ENCODE measurements around the gene GPR148. TPM values are rescaled to one million over a fixed set of nuclear protein-coding genes. Genes with fewer than 3 reads are reported as not detected.

Gene GPR148
- total and polyA plus RNA-seq, 2 of the 4 experiments (the other 2 are of a cell fraction): not detected

- dilution Hi-C loops (cut with HindIII; ENCODE audit: low sequenced_read_pairs, unreplicated experiment) (no loop called here), in situ Hi-C loops (cut with MboI; ENCODE audit: low sequenced_read_pairs) (no loop called here), intact Hi-C loops (cut with micrococcal nuclease) (no loop called here)
- Histone ChIP-seq H3K27ac (ENCODE audit: insufficient read depth, low read length) (no peak overlapping the region), H3K9me1 (ENCODE audit: insufficient read depth, low read length) (no peaks in the 10 kb centered on the region), H3K14ac (replicated peaks; ENCODE audit: low read depth, low read length) (no peak overlapping the region), H3K4me1 (ENCODE audit: control insufficient read depth, insufficient read depth, low read length) (no peaks in the 10 kb centered on the region), H4K8ac (ENCODE audit: low read depth in 2 of 2, low read length in 2 of 2) (no peak overlapping the region), H2AK5ac (ENCODE audit: low read depth, low read length) (no peak overlapping the region), H3K23ac (ENCODE audit: low read depth, low read length) (no peak overlapping the region), H3K4me3 (ENCODE audit: insufficient read depth, low read depth, low read length) (no peak overlapping the region), H3K9me3 (ENCODE audit: control insufficient read depth, insufficient read depth, low read length) (no peaks in the 10 kb centered on the region; the same call in 1 of the 2 replicates), H3K4me2 (ENCODE audit: low read depth, low read length) (no peak overlapping the region), H3K18ac (ENCODE audit: low read depth, low read length) (no peak overlapping the region), H2BK5ac (ENCODE audit: low read depth, low read length, poor library complexity, severe bottlenecking) (no peak overlapping the region), H2BK20ac (ENCODE audit: low read depth, low read length) (no peak overlapping the region), H2AFZ (replicated peaks; ENCODE audit: low read length, poor library complexity) (no peak overlapping the region), H2AK9ac (replicated peaks; ENCODE audit: low read depth, low read length, poor library complexity) (no peak overlapping the region), H3K56ac (ENCODE audit: extremely low read depth, insufficient read depth, low read length) (no peak overlapping the region), H2BK15ac (ENCODE audit: low read depth, low read length) (no peak overlapping the region), H3K4ac (ENCODE audit: low read depth, low read length) (no peak overlapping the region), H3K79me1 (ENCODE audit: low read depth in 1 of 2, low read length in 2 of 2) (no peaks in the 10 kb centered on the region), H4K91ac (ENCODE audit: insufficient read depth, low read depth, low read length) (no peak overlapping the region), H4K5ac (ENCODE audit: low read depth, low read length) (no peak overlapping the region), H3K36me3 (ENCODE audit: control insufficient read depth, insufficient read depth, low read length) (no peaks in the 10 kb centered on the region), H3K9ac (ENCODE audit: low read depth, low read length) (no peak overlapping the region), H2BK120ac (ENCODE audit: low read depth, low read length) (no peak overlapping the region), H3K27me3 (ENCODE audit: control insufficient read depth, insufficient read depth, low read length) (no peaks in the 10 kb centered on the region), H4K20me1 (ENCODE audit: insufficient read depth, low read length) (no peaks in the 10 kb centered on the region)
- no peak for ATAC-seq (ENCODE audit: low read depth)
- no peak for DNase-seq
- no peak for TF ChIP-seq USF2 (IDR thresholded peaks at IDR 0.05; ENCODE audit: low read depth, low read length)
- TF ChIP-seq BHLHE40 (IDR thresholded peaks at IDR 0.05; ENCODE audit: low read depth, low read length): no peak
- TF ChIP-seq ELK1 (IDR thresholded peaks at IDR 0.05; ENCODE audit: borderline replicate concordance, low read depth, low read length): no peak
- POLR2A ChIA-PET (ENCODE audit: unreplicated experiment): no interaction called here
- 72% methylated on average over 6 of the region's 12 CpGs; no CpG with 5 or more reads in 1 of the 2 experiments for WGBS, 2 experiments (ENCODE audit: extremely low coverage in 2 of 2, insufficient read length in 1 of 2)
- CTCF ChIA-PET: no interaction called here
- BruUV-seq (replicated peaks): no TSS peak
Measured at GRCh38 chr2:130763405-130763804, 34.5 kb downstream of the GPR148 start.

Data from IMR-90 (cell line).